Measurements from ENCODE around the gene GREB1. TPM values are rescaled to one million over a fixed set of nuclear protein-coding genes. Genes with fewer than 3 reads are reported as not detected.

GREB1 gene
- total RNA-seq, 1 experiment from 2014 or later: 16.5 TPM

DNA sequence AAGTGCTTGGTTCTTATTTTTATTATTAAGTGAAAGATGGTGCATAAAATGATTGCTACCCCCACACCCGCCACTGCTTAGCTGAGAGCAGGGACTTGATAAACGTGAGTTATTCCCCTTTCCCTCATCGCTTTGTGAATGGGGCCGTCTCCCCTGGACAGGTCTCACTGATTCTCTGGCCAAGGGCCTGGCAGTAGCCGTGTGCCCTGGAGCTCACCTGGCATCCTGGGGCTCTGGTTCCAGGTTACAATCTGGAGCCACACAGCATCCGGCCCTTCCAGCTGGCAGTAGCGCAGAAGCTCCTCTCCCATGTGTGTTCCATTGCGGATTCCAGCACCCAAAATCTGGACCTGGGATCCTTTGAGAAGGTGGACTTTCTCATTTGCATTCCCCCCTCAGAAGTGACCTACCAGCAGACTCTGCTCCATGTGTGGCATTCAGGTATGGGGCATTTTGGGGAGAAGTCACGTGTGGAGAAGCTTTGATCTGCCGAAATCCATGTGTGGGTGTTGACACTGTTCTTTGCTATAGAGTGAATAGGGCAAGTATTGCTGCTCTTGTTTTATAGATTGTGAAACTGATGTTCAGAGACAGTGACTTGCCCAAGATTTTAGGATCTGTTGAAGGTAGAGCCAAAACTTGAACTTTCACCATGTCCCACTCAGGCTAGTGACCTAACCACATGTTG, 63.8 kb downstream of the GREB1 start:
- Histone ChIP-seq H3K27me3 (ENCODE audit: insufficient read depth, low read length) (no peaks in the 10 kb centered on the region), H4K5ac (ENCODE audit: insufficient read length, low read depth, low read length) (no peak overlapping the region), H3K23ac (ENCODE audit: insufficient read length, low read depth, low read length) (no peak overlapping the region), H2BK12ac (ENCODE audit: insufficient read length, low read depth, low read length) (no peak overlapping the region), H3K9ac (ENCODE audit: extremely low read depth, insufficient read length, low read length) (no peak overlapping the region), H2BK20ac (ENCODE audit: low read depth, low read length, poor library complexity, severe bottlenecking) (no peak overlapping the region), H2BK120ac (ENCODE audit: low read depth, low read length, poor library complexity, severe bottlenecking) (no peak overlapping the region), H4K8ac (replicated peaks; ENCODE audit: insufficient read length, low read depth, low read length) (no peak overlapping the region), H3K79me2 (ENCODE audit: insufficient read depth, low read length) (no peaks in the 10 kb centered on the region), H3K4me1 (ENCODE audit: insufficient read depth, low read length) (no peaks in the 10 kb centered on the region), H3T11ph (ENCODE audit: low read length) (no peak overlapping the region), H4K91ac (ENCODE audit: insufficient read length, low read depth, low read length) (no peak overlapping the region), H3K4me2 (ENCODE audit: insufficient read depth, insufficient read length, low read length) (no peak overlapping the region), H3K18ac (ENCODE audit: insufficient read length, low read depth, low read length) (no peak overlapping the region), H2AFZ (ENCODE audit: low read length) (no peak overlapping the region), H2BK5ac (ENCODE audit: insufficient read length, low read length) (no peak overlapping the region), H3K27ac (ENCODE audit: insufficient read length, low read depth, low read length) (no peak overlapping the region), H3K4ac (ENCODE audit: low read depth, low read length) (no peak overlapping the region), H3K79me1 (ENCODE audit: insufficient read depth, low read depth, low read length, poor library complexity, severe bottlenecking) (no peaks in the 10 kb centered on the region), H3K56ac (ENCODE audit: insufficient read length, low read depth, low read length) (no peak overlapping the region), H3K23me2 (ENCODE audit: insufficient read length, low read depth, low read length, poor library complexity, severe bottlenecking) (no peaks in the 10 kb centered on the region), H2AK5ac (ENCODE audit: insufficient read length, low read length) (no peak overlapping the region), H3K9me3 (ENCODE audit: control insufficient read depth, low read depth, low read length) (no peaks in the 10 kb centered on the region), H3K14ac (ENCODE audit: insufficient read depth, low read length) (no peak overlapping the region), H2BK15ac (ENCODE audit: low read depth, low read length) (no peak overlapping the region), H4K20me1 (ENCODE audit: control insufficient read depth, insufficient read depth, insufficient read length) (no peaks in the 10 kb centered on the region)
- no peak for DNase-seq
- Mint-ChIP-seq H3K27me3 (ENCODE audit: low read depth) (no peaks in the 10 kb centered on the region), H3K9me3 (no peaks in the 10 kb centered on the region), H3K36me3 (ENCODE audit: insufficient read depth in 1 of 3, low read depth in 3 of 3) (peaks cover 21 to 39% (median 27%) of the 10 kb centered on the region in 3 experiments; a peak in 5 of 7 replicates), H3K4me1 (peaks cover 2 to 5% of the 10 kb centered on the region in 2 experiments), H3K4me3 (no peak overlapping the region), H3K27ac (no peak overlapping the region)
- no CpG with 5 or more reads among the region's 10 CpGs for WGBS (ENCODE audit: extremely low coverage, insufficient read length, low lambda C conversion rate)
- TF ChIP-seq, protein P1, sequence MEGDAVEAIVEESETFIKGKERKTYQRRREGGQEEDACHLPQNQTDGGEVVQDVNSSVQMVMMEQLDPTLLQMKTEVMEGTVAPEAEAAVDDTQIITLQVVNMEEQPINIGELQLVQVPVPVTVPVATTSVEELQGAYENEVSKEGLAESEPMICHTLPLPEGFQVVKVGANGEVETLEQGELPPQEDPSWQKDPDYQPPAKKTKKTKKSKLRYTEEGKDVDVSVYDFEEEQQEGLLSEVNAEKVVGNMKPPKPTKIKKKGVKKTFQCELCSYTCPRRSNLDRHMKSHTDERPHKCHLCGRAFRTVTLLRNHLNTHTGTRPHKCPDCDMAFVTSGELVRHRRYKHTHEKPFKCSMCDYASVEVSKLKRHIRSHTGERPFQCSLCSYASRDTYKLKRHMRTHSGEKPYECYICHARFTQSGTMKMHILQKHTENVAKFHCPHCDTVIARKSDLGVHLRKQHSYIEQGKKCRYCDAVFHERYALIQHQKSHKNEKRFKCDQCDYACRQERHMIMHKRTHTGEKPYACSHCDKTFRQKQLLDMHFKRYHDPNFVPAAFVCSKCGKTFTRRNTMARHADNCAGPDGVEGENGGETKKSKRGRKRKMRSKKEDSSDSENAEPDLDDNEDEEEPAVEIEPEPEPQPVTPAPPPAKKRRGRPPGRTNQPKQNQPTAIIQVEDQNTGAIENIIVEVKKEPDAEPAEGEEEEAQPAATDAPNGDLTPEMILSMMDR (conservative IDR thresholded peaks at IDR 0.05): no peak
